ENCODE results near the gene ASB7. TPM values are rescaled to one million over a fixed set of nuclear protein-coding genes. Genes with fewer than 3 reads are reported as not detected.

ASB7 gene
- total and polyA plus RNA-seq, 2 donors (not counting 1 experiment from before 2014, with no cell fraction given) = 12.1 to 19.8 TPM

DNA sequence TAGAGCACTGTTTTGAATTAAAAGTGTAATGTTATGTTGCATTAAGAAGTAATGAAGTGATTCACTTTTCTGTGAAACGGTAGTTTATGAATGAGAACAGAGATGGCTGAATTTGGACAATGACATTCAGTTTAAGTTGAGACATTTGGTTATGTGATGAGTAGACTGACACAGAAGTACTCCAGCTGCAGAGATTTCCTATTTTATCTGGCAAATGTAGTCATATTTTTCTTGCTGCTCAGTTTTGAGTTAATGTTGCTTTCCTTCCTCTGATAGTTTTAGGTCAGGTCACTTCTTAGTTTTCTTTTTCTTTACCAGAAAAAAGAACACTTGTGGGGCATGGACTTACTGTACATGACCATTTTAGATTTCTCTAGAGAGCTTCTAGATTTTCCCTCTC, 51.2 kb downstream of the ASB7 start:
- DNase-seq (ENCODE audit: low read depth in 2 of 2) = peak in 1 of 2 donors; percentile 41
- Histone ChIP-seq H3K9ac (ENCODE audit: insufficient read depth, low read length) (no peak overlapping the region), H3K4me2 (ENCODE audit: extremely low read depth, insufficient read depth, low read length) (no peak overlapping the region)

GRCh38 chr15:100658895-100659294, 56.5 kb downstream of the ASB7 start:
- no peaks in the 10 kb centered on the region for H3K4me1 ChIP-seq (ENCODE audit: control insufficient read depth, extremely low read depth, insufficient read depth, low read length)
- H3K9ac ChIP-seq (ENCODE audit: insufficient read depth, low read length) = no peak overlapping the region
- TF ChIP-seq EZH2 (IDR thresholded peaks at IDR 0.05; ENCODE audit: low read length, missing control alignments) (no peak), CTCF (conservative IDR thresholded peaks at IDR 0.05 in 1 of 2, IDR thresholded peaks at IDR 0.05 in 1 of 2; ENCODE audit: low read depth in 1 of 2, low read length in 2 of 2) (no peak)
- H3K4me2 ChIP-seq (ENCODE audit: extremely low read depth, insufficient read depth, low read length) = no peak overlapping the region
- H3K4me3 ChIP-seq (replicated peaks in 1 of 4; ENCODE audit: control extremely low read depth in 1 of 4, insufficient read depth in 1 of 4, low read depth in 3 of 4, low read length in 4 of 4) = no peak overlapping the region
- no peaks in the 10 kb centered on the region for H4K20me1 ChIP-seq (ENCODE audit: control insufficient read depth, extremely low read depth, insufficient read depth, low read length)
- H2AFZ ChIP-seq (ENCODE audit: low read length) = no peak overlapping the region
- peaks cover 3% of the 10 kb centered on the region for H3K27me3 ChIP-seq (ENCODE audit: control insufficient read depth, insufficient read depth, low read length)
- no peak overlapping the region for H3K27ac ChIP-seq (ENCODE audit: insufficient read depth, low read length)
- H3K36me3 ChIP-seq (ENCODE audit: control insufficient read depth, insufficient read depth, low read length) = no peaks in the 10 kb centered on the region
- no peak for DNase-seq (ENCODE audit: low read depth in 2 of 2)
- H3K79me2 ChIP-seq (ENCODE audit: control insufficient read depth, insufficient read depth, low read length) = no peaks in the 10 kb centered on the region
- H3K9me3 ChIP-seq (ENCODE audit: control insufficient read depth, insufficient read depth, low read depth, low read length) = no peaks in the 10 kb centered on the region

More for the DNA sequence above, 51.2 kb downstream of the ASB7 start:
- no peak overlapping the region for H3K4me3 ChIP-seq (replicated peaks in 1 of 4; ENCODE audit: control extremely low read depth in 1 of 4, insufficient read depth in 1 of 4, low read depth in 3 of 4, low read length in 4 of 4)
- H3K36me3 ChIP-seq (ENCODE audit: control insufficient read depth, insufficient read depth, low read length) = no peaks in the 10 kb centered on the region
- H3K27ac ChIP-seq (ENCODE audit: insufficient read depth, low read length) = no peak overlapping the region
- H3K4me1 ChIP-seq (ENCODE audit: control insufficient read depth, extremely low read depth, insufficient read depth, low read length) = no peaks in the 10 kb centered on the region
- H3K79me2 ChIP-seq (ENCODE audit: control insufficient read depth, insufficient read depth, low read length) = no peaks in the 10 kb centered on the region
- no peak overlapping the region for H2AFZ ChIP-seq (ENCODE audit: low read length)
- no peaks in the 10 kb centered on the region for H4K20me1 ChIP-seq (ENCODE audit: control insufficient read depth, extremely low read depth, insufficient read depth, low read length)
- TF ChIP-seq EZH2 (IDR thresholded peaks at IDR 0.05; ENCODE audit: low read length, missing control alignments) (no peak), CTCF (conservative IDR thresholded peaks at IDR 0.05 in 1 of 2, IDR thresholded peaks at IDR 0.05 in 1 of 2; ENCODE audit: low read depth in 1 of 2, low read length in 2 of 2) (no peak)
- H3K9me3 ChIP-seq (ENCODE audit: control insufficient read depth, insufficient read depth, low read depth, low read length) = no peaks in the 10 kb centered on the region
- H3K27me3 ChIP-seq (ENCODE audit: control insufficient read depth, insufficient read depth, low read length) = no peaks in the 10 kb centered on the region

DNA sequence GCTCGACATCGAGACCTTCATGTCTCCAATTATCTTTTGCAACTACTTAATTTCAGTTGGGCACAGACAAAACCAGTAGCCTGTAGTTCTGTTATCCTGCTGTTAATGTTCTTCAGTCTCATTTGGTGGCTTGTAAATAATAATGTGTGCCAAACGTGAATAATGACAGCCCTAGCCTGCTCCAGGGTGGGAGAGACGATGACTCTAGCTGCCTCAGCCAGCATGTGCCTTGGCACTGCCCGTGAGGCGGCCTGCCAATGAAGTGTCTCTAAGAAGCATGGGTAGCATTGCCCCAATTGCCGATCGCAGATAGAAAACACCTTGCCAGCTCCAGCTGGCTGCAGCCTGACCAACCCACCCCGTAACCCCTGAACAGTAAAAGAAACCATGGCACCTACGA, 58.8 kb downstream of the ASB7 start:
- H2AFZ ChIP-seq (ENCODE audit: low read length) = no peak overlapping the region
- H3K79me2 ChIP-seq (ENCODE audit: control insufficient read depth, insufficient read depth, low read length) = no peaks in the 10 kb centered on the region
- no peak overlapping the region for H3K4me2 ChIP-seq (ENCODE audit: extremely low read depth, insufficient read depth, low read length)
- no peaks in the 10 kb centered on the region for H3K4me1 ChIP-seq (ENCODE audit: control insufficient read depth, extremely low read depth, insufficient read depth, low read length)
- H3K9ac ChIP-seq (ENCODE audit: insufficient read depth, low read length) = no peak overlapping the region
- DNase-seq (ENCODE audit: low read depth in 2 of 2) = no peak
- H3K4me3 ChIP-seq (replicated peaks in 1 of 4; ENCODE audit: control extremely low read depth in 1 of 4, insufficient read depth in 1 of 4, low read depth in 3 of 4, low read length in 4 of 4) = no peak overlapping the region
- H4K20me1 ChIP-seq (ENCODE audit: control insufficient read depth, extremely low read depth, insufficient read depth, low read length) = no peaks in the 10 kb centered on the region
- H3K9me3 ChIP-seq (ENCODE audit: control insufficient read depth, insufficient read depth, low read depth, low read length) = no peaks in the 10 kb centered on the region
- TF ChIP-seq CTCF (conservative IDR thresholded peaks at IDR 0.05 in 1 of 2, IDR thresholded peaks at IDR 0.05 in 1 of 2; ENCODE audit: low read depth in 1 of 2, low read length in 2 of 2) (no peak), EZH2 (IDR thresholded peaks at IDR 0.05; ENCODE audit: low read length, missing control alignments) (no peak)
- H3K27me3 ChIP-seq (ENCODE audit: control insufficient read depth, insufficient read depth, low read length) = peaks cover 3% of the 10 kb centered on the region
- H3K27ac ChIP-seq (ENCODE audit: insufficient read depth, low read length) = no peak overlapping the region
- H3K36me3 ChIP-seq (ENCODE audit: control insufficient read depth, insufficient read depth, low read length) = no peaks in the 10 kb centered on the region
